Measurements from ENCODE around the gene NKAPD1. TPM values are rescaled to one million over a fixed set of nuclear protein-coding genes. Genes with fewer than 3 reads are reported as not detected.
A peak's percentile ranks its signal among the peaks of the same experiment; 100 is the strongest.

The NKAPD1 gene
- total and polyA plus RNA-seq, 2 of the 13 experiments (the other 11 are each of a cell fraction or from before 2014, with no cell fraction given), result 11.2 to 22.5 TPM

DNA sequence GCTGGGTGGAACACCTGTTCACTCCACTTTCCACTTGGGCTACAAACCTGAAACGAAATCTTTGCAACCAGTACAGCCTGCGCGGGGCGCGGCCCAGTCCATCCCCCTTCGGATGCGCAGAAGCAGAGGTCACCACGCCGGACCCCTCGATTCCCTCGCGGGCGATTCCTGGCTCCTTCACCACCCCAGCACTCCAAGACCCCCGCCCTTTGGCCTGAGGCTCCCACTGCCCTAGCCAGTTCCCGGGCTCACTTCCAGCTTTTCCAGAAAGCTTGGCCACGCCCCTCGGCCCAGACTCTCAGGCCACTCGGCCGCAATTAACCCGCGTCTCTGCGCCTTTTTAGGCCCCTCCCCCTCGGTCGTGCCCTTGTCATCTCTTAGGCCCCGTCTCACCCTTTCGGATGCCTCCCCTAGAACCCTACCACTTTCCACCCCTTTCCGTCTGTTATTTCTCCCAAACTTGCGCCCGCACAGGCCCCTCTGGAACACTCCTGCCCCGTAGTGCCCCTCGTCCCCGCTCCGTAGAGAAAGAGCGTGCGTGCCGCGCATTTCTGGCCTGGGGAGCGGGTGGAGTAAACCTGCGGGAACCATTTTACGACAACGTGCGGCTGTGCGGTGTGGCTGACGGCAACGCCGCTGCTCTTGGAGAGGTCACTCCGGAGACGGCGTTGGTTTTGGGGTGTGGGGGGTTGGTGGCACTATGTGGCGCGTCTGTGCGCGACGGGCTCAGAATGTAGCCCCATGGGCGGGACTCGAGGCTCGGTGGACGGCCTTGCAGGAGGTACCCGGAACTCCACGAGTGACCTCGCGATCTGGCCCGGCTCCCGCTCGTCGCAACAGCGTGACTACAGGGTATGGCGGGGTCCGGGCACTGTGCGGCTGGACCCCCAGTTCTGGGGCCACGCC is 49.1 kb upstream of the NKAPD1 start, which contains the start of gene DLAT (continued):
- TF ChIP-seq, protein P1, sequence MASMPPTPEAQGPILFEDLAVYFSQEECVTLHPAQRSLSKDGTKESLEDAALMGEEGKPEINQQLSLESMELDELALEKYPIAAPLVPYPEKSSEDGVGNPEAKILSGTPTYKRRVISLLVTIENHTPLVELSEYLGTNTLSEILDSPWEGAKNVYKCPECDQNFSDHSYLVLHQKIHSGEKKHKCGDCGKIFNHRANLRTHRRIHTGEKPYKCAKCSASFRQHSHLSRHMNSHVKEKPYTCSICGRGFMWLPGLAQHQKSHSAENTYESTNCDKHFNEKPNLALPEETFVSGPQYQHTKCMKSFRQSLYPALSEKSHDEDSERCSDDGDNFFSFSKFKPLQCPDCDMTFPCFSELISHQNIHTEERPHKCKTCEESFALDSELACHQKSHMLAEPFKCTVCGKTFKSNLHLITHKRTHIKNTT (CRISPR knock-in tag; IDR thresholded peaks at IDR 0.05), result no peak
- TF ChIP-seq, protein P2, sequence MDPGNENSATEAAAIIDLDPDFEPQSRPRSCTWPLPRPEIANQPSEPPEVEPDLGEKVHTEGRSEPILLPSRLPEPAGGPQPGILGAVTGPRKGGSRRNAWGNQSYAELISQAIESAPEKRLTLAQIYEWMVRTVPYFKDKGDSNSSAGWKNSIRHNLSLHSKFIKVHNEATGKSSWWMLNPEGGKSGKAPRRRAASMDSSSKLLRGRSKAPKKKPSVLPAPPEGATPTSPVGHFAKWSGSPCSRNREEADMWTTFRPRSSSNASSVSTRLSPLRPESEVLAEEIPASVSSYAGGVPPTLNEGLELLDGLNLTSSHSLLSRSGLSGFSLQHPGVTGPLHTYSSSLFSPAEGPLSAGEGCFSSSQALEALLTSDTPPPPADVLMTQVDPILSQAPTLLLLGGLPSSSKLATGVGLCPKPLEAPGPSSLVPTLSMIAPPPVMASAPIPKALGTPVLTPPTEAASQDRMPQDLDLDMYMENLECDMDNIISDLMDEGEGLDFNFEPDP (CRISPR knock-in tag; conservative IDR thresholded peaks at IDR 0.05), result no peak
- no peak for TF ChIP-seq ZSCAN30 (CRISPR knock-in tag; IDR thresholded peaks at IDR 0.05)
- TF ChIP-seq SRSF4 (IDR thresholded peaks at IDR 0.05; ENCODE audit: low read depth, low read length, poor library complexity, severe bottlenecking), result no peak
- TF ChIP-seq, protein P3, sequence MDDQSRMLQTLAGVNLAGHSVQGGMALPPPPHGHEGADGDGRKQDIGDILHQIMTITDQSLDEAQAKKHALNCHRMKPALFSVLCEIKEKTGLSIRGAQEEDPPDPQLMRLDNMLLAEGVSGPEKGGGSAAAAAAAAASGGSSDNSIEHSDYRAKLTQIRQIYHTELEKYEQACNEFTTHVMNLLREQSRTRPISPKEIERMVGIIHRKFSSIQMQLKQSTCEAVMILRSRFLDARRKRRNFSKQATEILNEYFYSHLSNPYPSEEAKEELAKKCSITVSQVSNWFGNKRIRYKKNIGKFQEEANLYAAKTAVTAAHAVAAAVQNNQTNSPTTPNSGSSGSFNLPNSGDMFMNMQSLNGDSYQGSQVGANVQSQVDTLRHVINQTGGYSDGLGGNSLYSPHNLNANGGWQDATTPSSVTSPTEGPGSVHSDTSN (CRISPR knock-in tag; IDR thresholded peaks at IDR 0.05; ENCODE audit: borderline replicate concordance), result peak; percentile 86; the same call in 1 of the 2 replicates
- TF ChIP-seq, protein P4, sequence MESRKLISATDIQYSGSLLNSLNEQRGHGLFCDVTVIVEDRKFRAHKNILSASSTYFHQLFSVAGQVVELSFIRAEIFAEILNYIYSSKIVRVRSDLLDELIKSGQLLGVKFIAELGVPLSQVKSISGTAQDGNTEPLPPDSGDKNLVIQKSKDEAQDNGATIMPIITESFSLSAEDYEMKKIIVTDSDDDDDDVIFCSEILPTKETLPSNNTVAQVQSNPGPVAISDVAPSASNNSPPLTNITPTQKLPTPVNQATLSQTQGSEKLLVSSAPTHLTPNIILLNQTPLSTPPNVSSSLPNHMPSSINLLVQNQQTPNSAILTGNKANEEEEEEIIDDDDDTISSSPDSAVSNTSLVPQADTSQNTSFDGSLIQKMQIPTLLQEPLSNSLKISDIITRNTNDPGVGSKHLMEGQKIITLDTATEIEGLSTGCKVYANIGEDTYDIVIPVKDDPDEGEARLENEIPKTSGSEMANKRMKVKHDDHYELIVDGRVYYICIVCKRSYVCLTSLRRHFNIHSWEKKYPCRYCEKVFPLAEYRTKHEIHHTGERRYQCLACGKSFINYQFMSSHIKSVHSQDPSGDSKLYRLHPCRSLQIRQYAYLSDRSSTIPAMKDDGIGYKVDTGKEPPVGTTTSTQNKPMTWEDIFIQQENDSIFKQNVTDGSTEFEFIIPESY (CRISPR knock-in tag; IDR thresholded peaks at IDR 0.05), result no peak
- TF ChIP-seq, protein P5, sequence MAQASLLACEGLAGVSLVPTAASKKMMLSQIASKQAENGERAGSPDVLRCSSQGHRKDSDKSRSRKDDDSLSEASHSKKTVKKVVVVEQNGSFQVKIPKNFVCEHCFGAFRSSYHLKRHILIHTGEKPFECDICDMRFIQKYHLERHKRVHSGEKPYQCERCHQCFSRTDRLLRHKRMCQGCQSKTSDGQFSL (CRISPR knock-in tag; IDR thresholded peaks at IDR 0.05), result peak; percentile 72; the same call in 1 of the 2 replicates
- TF ChIP-seq EZH2 (conservative IDR thresholded peaks at IDR 0.05; ENCODE audit: low read depth, low read length), result no peak
- TF ChIP-seq PHF21A (CRISPR knock-in tag; IDR thresholded peaks at IDR 0.05), result peak; percentile 84
- peak; percentile 80 for TF ChIP-seq TEAD3 (CRISPR knock-in tag; optimal IDR thresholded peaks at IDR 0.05; ENCODE audit: borderline replicate concordance)
- peak; percentile 82; the same call in 1 of the 2 replicates for TF ChIP-seq ZNF598 (CRISPR knock-in tag; IDR thresholded peaks at IDR 0.05; ENCODE audit: borderline replicate concordance)
- TF ChIP-seq ERF (CRISPR knock-in tag; IDR thresholded peaks at IDR 0.05), result peak; percentile 62; the same call in 1 of the 2 replicates
- 0 out of 2 replicates have a peak, but pooled peaks have one; percentile 16 for TF ChIP-seq GABPA (IDR thresholded peaks at IDR 0.05; ENCODE audit: low read depth, low read length)
- no peak; the same call in 1 of the 2 replicates for TF ChIP-seq GABPA (CRISPR knock-in tag; IDR thresholded peaks at IDR 0.05; ENCODE audit: low read depth)
